GM18873 (cell line): Measurements from ENCODE around the gene TAGLN2.

ENCODE experiments used
- ATAC-seq: cut with Tn5 transposase; IDR thresholded peaks from one replicate; pipeline ENCODE4 v1.9.1; 2021; ENCODE audit warnings: mild to moderate bottlenecking, moderate library complexity, moderate number of reproducible peaks; ENCODE audit not compliant: unreplicated experiment, low FRiP score

Gene TAGLN2

GRCh38 chr1:159951016-159951415 is 25.7 kb upstream of the TAGLN2 start:
- ATAC-seq = no peak

GRCh38 chr1:159949981-159950381 is 24.7 kb upstream of the TAGLN2 start:
- ATAC-seq = no peak

GRCh38 chr1:159949123-159949522 is 23.8 kb upstream of the TAGLN2 start:
- no peak for ATAC-seq

- no peak for ATAC-seq
Observed at GRCh38 chr1:159947942-159948341, 22.6 kb upstream of the TAGLN2 start.

- no peak for ATAC-seq
Observed at GRCh38 chr1:159946242-159947187, 21.2 kb upstream of the TAGLN2 start.

GRCh38 chr1:159945483-159946241 is 20.4 kb upstream of the TAGLN2 start, which contains the start of gene IGSF9:
IGSF9 (minus strand) TSS chr1:159945613; CDS start chr1:159943454, 2,159 bp downstream.
- ATAC-seq = no peak

- no peak for ATAC-seq
Observed at GRCh38 chr1:159944623-159945455, 19.5 kb upstream of the TAGLN2 start.

GRCh38 chr1:159943908-159944622 is 18.8 kb upstream of the TAGLN2 start:
- no peak for ATAC-seq

- ATAC-seq = no peak
Observed at GRCh38 chr1:159943278-159943640, 18.0 kb upstream of the TAGLN2 start.

- no peak for ATAC-seq
Observed at GRCh38 chr1:159942632-159943277, 17.4 kb upstream of the TAGLN2 start.

GRCh38 chr1:159941591-159942560 is 16.6 kb upstream of the TAGLN2 start:
- no peak for ATAC-seq

GRCh38 chr1:159941141-159941540 is 15.8 kb upstream of the TAGLN2 start:
- no peak for ATAC-seq

- no peak for ATAC-seq
Observed at GRCh38 chr1:159940006-159940620, 14.8 kb upstream of the TAGLN2 start.

GRCh38 chr1:159939678-159940002 is 14.3 kb upstream of the TAGLN2 start:
- no peak for ATAC-seq

GRCh38 chr1:159938905-159939677 is 13.8 kb upstream of the TAGLN2 start:
- no peak for ATAC-seq

GRCh38 chr1:159938211-159938852 is 13.0 kb upstream of the TAGLN2 start:
- ATAC-seq = no peak
